Lower lobe of right lung (tissue), 2 donors: ENCODE data around the gene ENO2. TPM values are rescaled to one million over a fixed set of nuclear protein-coding genes. Genes with fewer than 3 reads are reported as not detected.

Experiments used
- ATAC-seq, 2 donors: fragments of 200-7000 bp; cut with Tn5 transposase; one replicate each; pipeline ENCODE4 v1.9.1; 2020 to 2022; ENCODE audit warnings: mild to moderate bottlenecking in 2 of 2, moderate library complexity in 2 of 2
- DNase-seq: peaks from one replicate; pipeline ENCODE4 v3.0.0-alpha.2; 2020
- H3K27ac ChIP-seq: fragments of 200-600 bp; one replicate; pipeline ENCODE4 v1.8.0; 2022
- H3K27me3 ChIP-seq: fragments of 200-600 bp; one replicate; pipeline ENCODE4 v1.8.0; 2022; ENCODE audit warnings: low read depth
- H3K36me3 ChIP-seq: fragments of 200-600 bp; one replicate; pipeline ENCODE4 v1.8.0; 2022; ENCODE audit warnings: mild to moderate bottlenecking
- H3K4me1 ChIP-seq: fragments of 200-600 bp; one replicate; pipeline ENCODE4 v1.8.0; 2022
- H3K4me3 ChIP-seq: fragments of 200-600 bp; one replicate; pipeline ENCODE4 v1.8.0; 2022; ENCODE audit warnings: mild to moderate bottlenecking
- H3K9me3 ChIP-seq: fragments of 200-600 bp; one replicate; pipeline ENCODE4 v1.8.0; 2022
- intact Hi-C: fragments of 100-400 bp; cut with DNase I; formaldehyde crosslinking; loops from one replicate; pipeline ENCODE4 v1.11.0; 2022
- total RNA-seq: library from RNA; stranded (reverse); fragmentation: NEBNext Ultra II Directional; extraction: Animal tissue kit (Norgen Biotek cat#: 25700); gene quantifications from one replicate; pipeline ENCODE4 v1.2.1, GENCODE V29; 2021
- TF ChIP-seq, protein P1 (sequence below): fragments of 200-600 bp; IDR thresholded peaks from one replicate; pipeline ENCODE4 v1.8.0; 2022; ENCODE audit warnings: antibody characterized with exemption, mild to moderate bottlenecking
- donor health status: DM: no; HTN: yes; CAD: no; lungs with severe emphysema.

The ENO2 gene
- total RNA-seq, 1 donor from 2014 or later, result 41.9 TPM

DNA sequence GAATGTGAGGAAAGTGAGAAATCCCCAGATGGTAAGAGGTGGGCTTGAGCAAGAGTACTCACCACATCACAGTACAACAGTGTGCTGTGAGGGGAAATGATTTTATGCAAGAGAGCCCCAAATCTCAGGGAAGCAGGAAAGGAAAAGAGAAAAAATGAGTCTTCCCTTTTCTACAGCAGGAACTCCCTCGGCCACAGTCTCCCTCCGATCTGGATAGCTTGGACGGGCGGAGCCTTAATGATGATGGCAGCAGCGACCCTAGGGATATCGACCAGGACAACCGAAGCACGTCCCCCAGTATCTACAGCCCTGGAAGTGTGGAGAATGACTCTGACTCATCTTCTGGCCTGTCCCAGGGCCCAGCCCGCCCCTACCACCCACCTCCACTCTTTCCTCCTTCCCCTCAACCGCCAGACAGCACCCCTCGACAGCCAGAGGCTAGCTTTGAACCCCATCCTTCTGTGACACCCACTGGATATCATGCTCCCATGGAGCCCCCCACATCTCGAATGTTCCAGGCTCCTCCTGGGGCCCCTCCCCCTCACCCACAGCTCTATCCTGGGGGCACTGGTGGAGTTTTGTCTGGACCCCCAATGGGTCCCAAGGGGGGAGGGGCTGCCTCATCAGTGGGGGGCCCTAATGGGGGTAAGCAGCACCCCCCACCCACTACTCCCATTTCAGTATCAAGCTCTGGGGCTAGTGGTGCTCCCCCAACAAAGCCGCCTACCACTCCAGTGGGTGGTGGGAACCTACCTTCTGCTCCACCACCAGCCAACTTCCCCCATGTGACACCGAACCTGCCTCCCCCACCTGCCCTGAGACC lies 21.2 kb downstream of the ENO2 start:
- Histone ChIP-seq H3K4me3 (no peak overlapping the region), H3K4me1 (peaks cover 72% of the 10 kb centered on the region), H3K9me3 (no peaks in the 10 kb centered on the region), H3K27ac (no peak overlapping the region), H3K27me3 (no peaks in the 10 kb centered on the region), H3K36me3 (peaks cover 53% of the 10 kb centered on the region)
- intact Hi-C loops, result no loop called here
- TF ChIP-seq, protein P1, sequence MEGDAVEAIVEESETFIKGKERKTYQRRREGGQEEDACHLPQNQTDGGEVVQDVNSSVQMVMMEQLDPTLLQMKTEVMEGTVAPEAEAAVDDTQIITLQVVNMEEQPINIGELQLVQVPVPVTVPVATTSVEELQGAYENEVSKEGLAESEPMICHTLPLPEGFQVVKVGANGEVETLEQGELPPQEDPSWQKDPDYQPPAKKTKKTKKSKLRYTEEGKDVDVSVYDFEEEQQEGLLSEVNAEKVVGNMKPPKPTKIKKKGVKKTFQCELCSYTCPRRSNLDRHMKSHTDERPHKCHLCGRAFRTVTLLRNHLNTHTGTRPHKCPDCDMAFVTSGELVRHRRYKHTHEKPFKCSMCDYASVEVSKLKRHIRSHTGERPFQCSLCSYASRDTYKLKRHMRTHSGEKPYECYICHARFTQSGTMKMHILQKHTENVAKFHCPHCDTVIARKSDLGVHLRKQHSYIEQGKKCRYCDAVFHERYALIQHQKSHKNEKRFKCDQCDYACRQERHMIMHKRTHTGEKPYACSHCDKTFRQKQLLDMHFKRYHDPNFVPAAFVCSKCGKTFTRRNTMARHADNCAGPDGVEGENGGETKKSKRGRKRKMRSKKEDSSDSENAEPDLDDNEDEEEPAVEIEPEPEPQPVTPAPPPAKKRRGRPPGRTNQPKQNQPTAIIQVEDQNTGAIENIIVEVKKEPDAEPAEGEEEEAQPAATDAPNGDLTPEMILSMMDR, result no peak
- ATAC-seq, result no peak
- no peak for DNase-seq

DNA sequence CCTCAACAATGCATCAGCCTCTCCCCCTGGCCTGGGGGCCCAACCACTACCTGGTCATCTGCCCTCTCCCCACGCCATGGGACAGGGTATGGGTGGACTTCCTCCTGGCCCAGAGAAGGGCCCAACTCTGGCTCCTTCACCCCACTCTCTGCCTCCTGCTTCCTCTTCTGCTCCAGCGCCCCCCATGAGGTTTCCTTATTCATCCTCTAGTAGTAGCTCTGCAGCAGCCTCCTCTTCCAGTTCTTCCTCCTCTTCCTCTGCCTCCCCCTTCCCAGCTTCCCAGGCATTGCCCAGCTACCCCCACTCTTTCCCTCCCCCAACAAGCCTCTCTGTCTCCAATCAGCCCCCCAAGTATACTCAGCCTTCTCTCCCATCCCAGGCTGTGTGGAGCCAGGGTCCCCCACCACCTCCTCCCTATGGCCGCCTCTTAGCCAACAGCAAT lies 21.8 kb downstream of the ENO2 start:
- H3K27me3 ChIP-seq, result no peaks in the 10 kb centered on the region
- TF ChIP-seq, protein P1, result no peak
- no peak overlapping the region for H3K4me3 ChIP-seq
- intact Hi-C loops, result no loop called here
- no peaks in the 10 kb centered on the region for H3K9me3 ChIP-seq
- DNase-seq (no peak), ATAC-seq (no peak)
- peaks cover 67% of the 10 kb centered on the region for H3K4me1 ChIP-seq
- peak overlapping the region; percentile 92 for H3K27ac ChIP-seq
- H3K36me3 ChIP-seq, result peaks cover 59% of the 10 kb centered on the region

DNA sequence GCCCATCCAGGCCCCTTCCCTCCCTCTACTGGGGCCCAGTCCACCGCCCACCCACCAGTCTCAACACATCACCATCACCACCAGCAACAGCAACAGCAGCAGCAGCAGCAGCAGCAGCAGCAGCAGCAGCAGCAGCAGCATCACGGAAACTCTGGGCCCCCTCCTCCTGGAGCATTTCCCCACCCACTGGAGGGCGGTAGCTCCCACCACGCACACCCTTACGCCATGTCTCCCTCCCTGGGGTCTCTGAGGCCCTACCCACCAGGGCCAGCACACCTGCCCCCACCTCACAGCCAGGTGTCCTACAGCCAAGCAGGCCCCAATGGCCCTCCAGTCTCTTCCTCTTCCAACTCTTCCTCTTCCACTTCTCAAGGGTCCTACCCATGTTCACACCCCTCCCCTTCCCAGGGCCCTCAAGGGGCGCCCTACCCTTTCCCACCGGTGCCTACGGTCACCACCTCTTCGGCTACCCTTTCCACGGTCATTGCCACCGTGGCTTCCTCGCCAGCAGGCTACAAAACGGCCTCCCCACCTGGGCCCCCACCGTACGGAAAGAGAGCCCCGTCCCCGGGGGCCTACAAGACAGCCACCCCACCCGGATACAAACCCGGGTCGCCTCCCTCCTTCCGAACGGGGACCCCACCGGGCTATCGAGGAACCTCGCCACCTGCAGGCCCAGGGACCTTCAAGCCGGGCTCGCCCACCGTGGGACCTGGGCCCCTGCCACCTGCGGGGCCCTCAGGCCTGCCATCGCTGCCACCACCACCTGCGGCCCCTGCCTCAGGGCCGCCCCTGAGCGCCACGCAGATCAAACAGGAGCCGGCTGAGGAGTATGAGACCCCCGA lies 22.5 kb downstream of the ENO2 start:
- Histone ChIP-seq H3K27me3 (no peaks in the 10 kb centered on the region), H3K9me3 (no peaks in the 10 kb centered on the region), H3K27ac (peak overlapping the region; percentile 92), H3K4me3 (peak overlapping the region; percentile 69), H3K36me3 (peaks cover 65% of the 10 kb centered on the region), H3K4me1 (peaks cover 69% of the 10 kb centered on the region)
- DNase-seq (no peak), ATAC-seq (peak; percentile 2 to 9)
- TF ChIP-seq, protein P1, result no peak
- intact Hi-C loops, result no loop called here

DNA sequence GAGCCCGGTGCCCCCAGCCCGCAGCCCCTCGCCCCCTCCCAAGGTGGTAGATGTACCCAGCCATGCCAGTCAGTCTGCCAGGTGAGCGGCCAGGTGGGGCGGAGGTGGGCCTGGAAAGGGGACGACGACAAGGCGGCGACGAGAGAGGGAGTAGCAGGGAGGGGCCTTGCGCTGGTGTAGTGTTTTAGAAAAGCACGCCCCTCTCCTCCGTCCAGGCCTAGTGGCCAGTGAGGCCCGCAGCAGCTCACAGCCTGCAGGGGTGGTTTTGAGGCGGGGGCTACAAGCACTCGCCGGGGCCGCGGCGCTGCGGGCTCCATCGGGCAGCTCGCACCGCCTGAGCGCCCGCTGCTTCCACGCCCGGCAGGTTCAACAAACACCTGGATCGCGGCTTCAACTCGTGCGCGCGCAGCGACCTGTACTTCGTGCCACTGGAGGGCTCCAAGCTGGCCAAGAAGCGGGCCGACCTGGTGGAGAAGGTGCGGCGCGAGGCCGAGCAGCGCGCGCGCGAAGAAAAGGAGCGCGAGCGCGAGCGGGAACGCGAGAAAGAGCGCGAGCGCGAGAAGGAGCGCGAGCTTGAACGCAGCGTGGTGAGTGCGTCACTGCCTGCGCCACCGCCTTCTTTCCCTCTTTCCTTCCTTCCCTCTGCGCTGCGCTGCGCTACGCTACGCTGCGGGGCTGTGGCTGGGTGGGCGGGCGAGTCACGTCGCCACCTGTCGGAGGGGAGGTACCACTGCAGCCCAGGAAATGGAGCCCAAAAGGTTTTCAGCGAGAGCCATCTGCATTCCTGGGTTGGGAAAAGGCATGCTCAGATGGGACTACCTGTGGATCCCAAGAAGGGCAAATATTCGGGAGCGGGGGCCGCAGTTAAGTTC lies 23.3 kb downstream of the ENO2 start:
- intact Hi-C loops, result no loop called here
- H3K4me3 ChIP-seq, result peak overlapping the region; percentile 69

More for the DNA sequence above, 23.3 kb downstream of the ENO2 start:
- no peaks in the 10 kb centered on the region for H3K27me3 ChIP-seq
- H3K9me3 ChIP-seq, result no peaks in the 10 kb centered on the region
- H3K4me1 ChIP-seq, result peaks cover 65% of the 10 kb centered on the region
- peaks cover 62% of the 10 kb centered on the region for H3K36me3 ChIP-seq
- H3K27ac ChIP-seq, result peak overlapping the region; percentile 92
- ATAC-seq, result peak; percentile 96
- TF ChIP-seq, protein P1, result peak; percentile 94
- peak; percentile 96 for DNase-seq
